WERI-Rb-1 (cell line): ENCODE data around the gene SLAIN2.
"Not testable (repeated sequence)": the region's sequence is repeated elsewhere in the genome, so short reads cannot be mapped to it uniquely, and the experiment has no call there.

ENCODE experiments used
- DNase-seq: peaks from one replicate; pipeline ENCODE4 v3.0.0-alpha.2; 2020
- H3K27ac ChIP-seq: fragments of 250-450 bp; sonication (Bioruptor Pico); 2 replicates; pipeline ENCODE4 v1.5.1; 2020; ENCODE audit warnings: mild to moderate bottlenecking, moderate library complexity
- H3K27me3 ChIP-seq: fragments of 250-450 bp; sonication (Bioruptor Pico); 2 replicates; pipeline ENCODE4 v1.5.1; 2021; ENCODE audit warnings: mild to moderate bottlenecking, low read depth, moderate library complexity; ENCODE audit not compliant: insufficient read depth, severe bottlenecking
- H3K36me3 ChIP-seq: fragments of 250-450 bp; sonication (Bioruptor Pico); 2 replicates; pipeline ENCODE4 v1.5.1; 2020; ENCODE audit warnings: mild to moderate bottlenecking, moderate library complexity
- H3K4me3 ChIP-seq: 2 replicates; pipeline ENCODE4 v1.5.1; 2011; ENCODE audit warnings: low read depth, mild to moderate bottlenecking, control low read depth, low read length
- H3K9me3 ChIP-seq: fragments of 250-450 bp; sonication (Bioruptor Pico); 2 replicates; pipeline ENCODE4 v1.5.1; 2021; ENCODE audit warnings: mild to moderate bottlenecking, moderate library complexity; ENCODE audit not compliant: severe bottlenecking
- CTCF ChIP-seq: IDR thresholded peaks from 2 replicates; pipeline ENCODE4 v1.5.1; 2011; ENCODE audit warnings: low read depth, mild to moderate bottlenecking, control low read depth, inconsistent platforms, low read length

The SLAIN2 gene

GRCh38 chr4:48300004-48300403 is 41.3 kb upstream of the SLAIN2 start:
- no peak for DNase-seq
- no peaks in the 10 kb centered on the region for H3K27me3 ChIP-seq
- H3K4me3 ChIP-seq, result no peak overlapping the region
- no peak overlapping the region for H3K27ac ChIP-seq
- no peaks in the 10 kb centered on the region for H3K9me3 ChIP-seq
- H3K36me3 ChIP-seq, result no peaks in the 10 kb centered on the region
- TF ChIP-seq CTCF, result no peak

GRCh38 chr4:48305508-48305907 is 35.8 kb upstream of the SLAIN2 start:
- DNase-seq, result no peak
- no peak for TF ChIP-seq CTCF
- no peaks in the 10 kb centered on the region for H3K9me3 ChIP-seq
- no peak overlapping the region for H3K27ac ChIP-seq
- H3K36me3 ChIP-seq, result no peaks in the 10 kb centered on the region
- H3K27me3 ChIP-seq, result no peaks in the 10 kb centered on the region
- H3K4me3 ChIP-seq, result no peak overlapping the region

- Histone ChIP-seq H3K27me3 (no peaks in the 10 kb centered on the region), H3K9me3 (no peaks in the 10 kb centered on the region), H3K36me3 (no peaks in the 10 kb centered on the region), H3K4me3 (no peak overlapping the region), H3K27ac (no peak overlapping the region)
- no peak for DNase-seq
- no peak for TF ChIP-seq CTCF
Measured at GRCh38 chr4:48307528-48307927, 33.8 kb upstream of the SLAIN2 start.

GRCh38 chr4:48308901-48309300 is 32.4 kb upstream of the SLAIN2 start:
- DNase-seq, result no peak
- Histone ChIP-seq H3K9me3 (no peaks in the 10 kb centered on the region), H3K4me3 (no peak overlapping the region), H3K36me3 (no peaks in the 10 kb centered on the region), H3K27ac (no peak overlapping the region), H3K27me3 (no peaks in the 10 kb centered on the region)
- no peak for TF ChIP-seq CTCF

- no peak for DNase-seq
- no peak for TF ChIP-seq CTCF
- no peak overlapping the region for H3K4me3 ChIP-seq
- no peaks in the 10 kb centered on the region for H3K9me3 ChIP-seq
- no peaks in the 10 kb centered on the region for H3K36me3 ChIP-seq
- no peaks in the 10 kb centered on the region for H3K27me3 ChIP-seq
- H3K27ac ChIP-seq, result no peak overlapping the region
Measured at GRCh38 chr4:48311896-48312295, 29.4 kb upstream of the SLAIN2 start.

DNA sequence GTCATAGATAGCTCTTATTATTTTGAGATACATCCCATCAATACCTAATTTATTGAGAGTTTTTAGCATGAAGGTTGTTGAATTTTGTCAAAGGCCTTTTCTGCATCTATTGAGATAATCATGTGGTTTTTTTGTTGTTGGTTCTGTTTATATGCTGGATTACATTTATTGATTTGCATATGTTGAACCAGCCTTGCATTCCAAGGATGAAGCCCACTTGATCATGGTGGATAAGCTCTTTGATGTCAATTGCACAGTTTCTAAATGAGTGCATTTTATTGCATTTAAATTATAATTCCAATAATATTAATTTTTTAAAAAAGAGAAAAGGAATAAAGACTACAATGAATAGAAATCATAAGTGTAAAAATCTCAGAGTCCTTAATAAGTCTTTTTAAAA is 26.6 kb upstream of the SLAIN2 start:
- H3K36me3 ChIP-seq, H3K9me3 ChIP-seq, H3K27ac ChIP-seq, DNase-seq, H3K27me3 ChIP-seq, H3K4me3 ChIP-seq: not testable (repeated sequence)
